ENCODE measurements around the gene MEX3D.
"Not testable (repeated sequence)": the region's sequence is repeated elsewhere in the genome, so short reads cannot be mapped to it uniquely, and the experiment has no call there.

Gene MEX3D

GRCh38 chr19:1551068-1552040, 16.8 kb downstream of the MEX3D start:
- no peak overlapping the region for H3K4me3 ChIP-seq (ENCODE audit: low read length)
- DNase-seq = no peak
- no peak overlapping the region for H2AK5ac ChIP-seq (ENCODE audit: low read length)
- no peaks in the 10 kb centered on the region for H3K27me3 ChIP-seq (ENCODE audit: insufficient read depth, low read length, poor library complexity)
- H3K27ac ChIP-seq (ENCODE audit: low read depth, low read length) = no peak overlapping the region
- H3K4me1 ChIP-seq (ENCODE audit: control insufficient read depth, low read depth, low read length) = no peaks in the 10 kb centered on the region
- no CpG with 5 or more reads among the region's 17 CpGs for WGBS (ENCODE audit: extremely low coverage, insufficient coverage, low lambda C conversion rate)
- no peak overlapping the region for H3K56ac ChIP-seq (ENCODE audit: low read length)
- no peak overlapping the region for H3K4me2 ChIP-seq (ENCODE audit: low read length)
- no peak overlapping the region for H3K23ac ChIP-seq (ENCODE audit: low read length)
- H3K79me2 ChIP-seq (ENCODE audit: control insufficient read depth, insufficient read depth, low read length) = no peaks in the 10 kb centered on the region
- no peak overlapping the region for H3K18ac ChIP-seq (ENCODE audit: low read length)
- H3K79me1 ChIP-seq (ENCODE audit: low read length) = no peaks in the 10 kb centered on the region
- H3K4ac ChIP-seq (ENCODE audit: low read depth, low read length) = no peak overlapping the region
- H4K8ac ChIP-seq (ENCODE audit: low read depth, low read length) = no peak overlapping the region
- H4K5ac ChIP-seq (ENCODE audit: low read length) = no peak overlapping the region
- H2BK120ac ChIP-seq (ENCODE audit: low read depth, low read length) = no peak overlapping the region
- no peak overlapping the region for H2BK15ac ChIP-seq (replicated peaks; ENCODE audit: low read depth)
- no peak overlapping the region for H3K9ac ChIP-seq (ENCODE audit: low read length)
- H2BK5ac ChIP-seq (ENCODE audit: low read length) = no peak overlapping the region
- peaks cover 2% of the 10 kb centered on the region for H3K36me3 ChIP-seq (ENCODE audit: control insufficient read depth, insufficient read depth, low read length)

- peaks cover 2% of the 10 kb centered on the region for H3K36me3 ChIP-seq (ENCODE audit: control insufficient read depth, insufficient read depth, low read length)
- no peak overlapping the region for H3K4me2 ChIP-seq (ENCODE audit: low read length)
- no peaks in the 10 kb centered on the region for H3K79me1 ChIP-seq (ENCODE audit: low read length)
- no peak overlapping the region for H3K27ac ChIP-seq (ENCODE audit: low read depth, low read length)
- no peaks in the 10 kb centered on the region for H3K4me1 ChIP-seq (ENCODE audit: control insufficient read depth, low read depth, low read length)
- DNase-seq = no peak
- no peak overlapping the region for H4K8ac ChIP-seq (ENCODE audit: low read depth, low read length)
- H2BK15ac ChIP-seq (replicated peaks; ENCODE audit: low read depth) = no peak overlapping the region
- no peak overlapping the region for H3K9ac ChIP-seq (ENCODE audit: low read length)
- H3K56ac ChIP-seq (ENCODE audit: low read length) = no peak overlapping the region
- no peak overlapping the region for H3K4me3 ChIP-seq (ENCODE audit: low read length)
- no peak overlapping the region for H3K23ac ChIP-seq (ENCODE audit: low read length)
- H3K4ac ChIP-seq (ENCODE audit: low read depth, low read length) = no peak overlapping the region
- no peaks in the 10 kb centered on the region for H3K79me2 ChIP-seq (ENCODE audit: control insufficient read depth, insufficient read depth, low read length)
- no peak overlapping the region for H3K18ac ChIP-seq (ENCODE audit: low read length)
- no peak overlapping the region for H4K5ac ChIP-seq (ENCODE audit: low read length)
- H2BK120ac ChIP-seq (ENCODE audit: low read depth, low read length) = no peak overlapping the region
- WGBS (ENCODE audit: extremely low coverage, insufficient coverage, low lambda C conversion rate) = no CpG with 5 or more reads among the region's 4 CpGs
- H2BK5ac ChIP-seq (ENCODE audit: low read length) = no peak overlapping the region
- no peak overlapping the region for H2AK5ac ChIP-seq (ENCODE audit: low read length)
- H3K27me3 ChIP-seq (ENCODE audit: insufficient read depth, low read length, poor library complexity) = no peaks in the 10 kb centered on the region
Measured at GRCh38 chr19:1549332-1549945, 18.7 kb downstream of the MEX3D start.

- WGBS (ENCODE audit: extremely low coverage, insufficient coverage, low lambda C conversion rate) = no CpG with 5 or more reads among the region's 17 CpGs
Measured at GRCh38 chr19:1540365-1540925, 27.7 kb downstream of the MEX3D start.

GRCh38 chr19:1539749-1540148, 28.4 kb downstream of the MEX3D start:
- H3K27ac ChIP-seq (ENCODE audit: low read depth, low read length); H4K5ac ChIP-seq (ENCODE audit: low read length); H3K9ac ChIP-seq (ENCODE audit: low read length); H4K8ac ChIP-seq (ENCODE audit: low read depth, low read length); H3K18ac ChIP-seq (ENCODE audit: low read length); H3K4ac ChIP-seq (ENCODE audit: low read depth, low read length); H3K23ac ChIP-seq (ENCODE audit: low read length); H2BK15ac ChIP-seq (replicated peaks; ENCODE audit: low read depth); H2BK120ac ChIP-seq (ENCODE audit: low read depth, low read length); H3K4me3 ChIP-seq (ENCODE audit: low read length); H3K4me2 ChIP-seq (ENCODE audit: low read length); H2AK5ac ChIP-seq (ENCODE audit: low read length); H3K4me1 ChIP-seq (ENCODE audit: control insufficient read depth, low read depth, low read length); H2BK5ac ChIP-seq (ENCODE audit: low read length); DNase-seq; H3K79me1 ChIP-seq (ENCODE audit: low read length); H3K36me3 ChIP-seq (ENCODE audit: control insufficient read depth, insufficient read depth, low read length); H3K79me2 ChIP-seq (ENCODE audit: control insufficient read depth, insufficient read depth, low read length); H3K56ac ChIP-seq (ENCODE audit: low read length); H3K27me3 ChIP-seq (ENCODE audit: insufficient read depth, low read length, poor library complexity): not testable (repeated sequence)
- no CpG with 5 or more reads among the region's 11 CpGs for WGBS (ENCODE audit: extremely low coverage, insufficient coverage, low lambda C conversion rate)

More at GRCh38 chr19:1540365-1540925, 27.7 kb downstream of the MEX3D start:
- Histone ChIP-seq H3K9ac (ENCODE audit: low read length) (no peak overlapping the region), H2BK120ac (ENCODE audit: low read depth, low read length) (no peak overlapping the region), H3K23ac (ENCODE audit: low read length) (no peak overlapping the region), H3K4me3 (ENCODE audit: low read length) (no peak overlapping the region), H3K27ac (ENCODE audit: low read depth, low read length) (no peak overlapping the region), H3K18ac (ENCODE audit: low read length) (no peak overlapping the region), H2AK5ac (ENCODE audit: low read length) (no peak overlapping the region), H3K79me2 (ENCODE audit: control insufficient read depth, insufficient read depth, low read length) (no peaks in the 10 kb centered on the region), H3K56ac (ENCODE audit: low read length) (no peak overlapping the region), H3K27me3 (ENCODE audit: insufficient read depth, low read length, poor library complexity) (no peaks in the 10 kb centered on the region), H3K4ac (ENCODE audit: low read depth, low read length) (no peak overlapping the region), H3K4me1 (ENCODE audit: control insufficient read depth, low read depth, low read length) (no peaks in the 10 kb centered on the region), H4K5ac (ENCODE audit: low read length) (no peak overlapping the region), H3K4me2 (ENCODE audit: low read length) (no peak overlapping the region), H2BK5ac (ENCODE audit: low read length) (no peak overlapping the region), H3K79me1 (ENCODE audit: low read length) (no peaks in the 10 kb centered on the region), H3K36me3 (ENCODE audit: control insufficient read depth, insufficient read depth, low read length) (no peaks in the 10 kb centered on the region), H2BK15ac (replicated peaks; ENCODE audit: low read depth) (no peak overlapping the region), H4K8ac (ENCODE audit: low read depth, low read length) (no peak overlapping the region)
- DNase-seq = no peak

GRCh38 chr19:1538978-1539377, 29.1 kb downstream of the MEX3D start:
- no peaks in the 10 kb centered on the region for H3K36me3 ChIP-seq (ENCODE audit: control insufficient read depth, insufficient read depth, low read length)
- no peaks in the 10 kb centered on the region for H3K4me1 ChIP-seq (ENCODE audit: control insufficient read depth, low read depth, low read length)
- no peak overlapping the region for H2BK120ac ChIP-seq (ENCODE audit: low read depth, low read length)
- H4K5ac ChIP-seq (ENCODE audit: low read length) = no peak overlapping the region
- H3K56ac ChIP-seq (ENCODE audit: low read length) = no peak overlapping the region
- WGBS (ENCODE audit: extremely low coverage, insufficient coverage, low lambda C conversion rate) = no CpG with 5 or more reads among the region's 15 CpGs
- H4K8ac ChIP-seq (ENCODE audit: low read depth, low read length) = no peak overlapping the region
- H3K27me3 ChIP-seq (ENCODE audit: insufficient read depth, low read length, poor library complexity) = no peaks in the 10 kb centered on the region
- no peak overlapping the region for H2BK15ac ChIP-seq (replicated peaks; ENCODE audit: low read depth)
- no peak overlapping the region for H2AK5ac ChIP-seq (ENCODE audit: low read length)
- H3K9ac ChIP-seq (ENCODE audit: low read length) = no peak overlapping the region
- H3K79me1 ChIP-seq (ENCODE audit: low read length) = no peaks in the 10 kb centered on the region
- H2BK5ac ChIP-seq (ENCODE audit: low read length) = no peak overlapping the region
- no peak for DNase-seq
- no peak overlapping the region for H3K18ac ChIP-seq (ENCODE audit: low read length)
- no peak overlapping the region for H3K27ac ChIP-seq (ENCODE audit: low read depth, low read length)
- H3K4ac ChIP-seq (ENCODE audit: low read depth, low read length) = no peak overlapping the region
- H3K4me3 ChIP-seq (ENCODE audit: low read length) = no peak overlapping the region
- H3K79me2 ChIP-seq (ENCODE audit: control insufficient read depth, insufficient read depth, low read length) = no peaks in the 10 kb centered on the region
- no peak overlapping the region for H3K4me2 ChIP-seq (ENCODE audit: low read length)
- H3K23ac ChIP-seq (ENCODE audit: low read length) = no peak overlapping the region
